ENCODE results near the gene ART5.

DNA sequence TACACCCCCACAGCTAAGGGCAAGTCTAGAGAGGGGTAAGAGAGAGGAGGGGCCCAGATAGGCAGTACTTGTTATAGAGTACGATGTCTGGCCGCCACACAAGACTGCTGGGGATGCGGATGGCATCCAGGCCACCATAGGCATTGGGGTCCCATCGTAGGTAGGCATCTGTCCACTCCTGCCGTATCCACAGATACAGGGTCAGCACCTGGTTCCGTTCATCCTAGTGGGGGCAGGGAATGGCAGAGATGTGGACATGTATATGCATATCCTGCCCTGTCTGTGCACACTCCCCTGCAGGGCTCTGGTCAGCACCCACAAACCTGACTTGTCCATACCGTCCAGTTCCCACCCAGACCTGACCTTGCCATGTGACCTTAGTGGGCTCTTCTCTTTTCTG is 27.3 kb upstream of the ART5 start:
- no peak for TF ChIP-seq POLR2A (IDR thresholded peaks at IDR 0.05; ENCODE audit: low read depth, low read length)
- TF ChIP-seq, protein P1, sequence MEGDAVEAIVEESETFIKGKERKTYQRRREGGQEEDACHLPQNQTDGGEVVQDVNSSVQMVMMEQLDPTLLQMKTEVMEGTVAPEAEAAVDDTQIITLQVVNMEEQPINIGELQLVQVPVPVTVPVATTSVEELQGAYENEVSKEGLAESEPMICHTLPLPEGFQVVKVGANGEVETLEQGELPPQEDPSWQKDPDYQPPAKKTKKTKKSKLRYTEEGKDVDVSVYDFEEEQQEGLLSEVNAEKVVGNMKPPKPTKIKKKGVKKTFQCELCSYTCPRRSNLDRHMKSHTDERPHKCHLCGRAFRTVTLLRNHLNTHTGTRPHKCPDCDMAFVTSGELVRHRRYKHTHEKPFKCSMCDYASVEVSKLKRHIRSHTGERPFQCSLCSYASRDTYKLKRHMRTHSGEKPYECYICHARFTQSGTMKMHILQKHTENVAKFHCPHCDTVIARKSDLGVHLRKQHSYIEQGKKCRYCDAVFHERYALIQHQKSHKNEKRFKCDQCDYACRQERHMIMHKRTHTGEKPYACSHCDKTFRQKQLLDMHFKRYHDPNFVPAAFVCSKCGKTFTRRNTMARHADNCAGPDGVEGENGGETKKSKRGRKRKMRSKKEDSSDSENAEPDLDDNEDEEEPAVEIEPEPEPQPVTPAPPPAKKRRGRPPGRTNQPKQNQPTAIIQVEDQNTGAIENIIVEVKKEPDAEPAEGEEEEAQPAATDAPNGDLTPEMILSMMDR (conservative IDR thresholded peaks at IDR 0.05; ENCODE audit: low read depth, low read length): no peak
- TF ChIP-seq RAD21 (IDR thresholded peaks at IDR 0.05; ENCODE audit: low read length): no peak
- TF ChIP-seq, protein P2, sequence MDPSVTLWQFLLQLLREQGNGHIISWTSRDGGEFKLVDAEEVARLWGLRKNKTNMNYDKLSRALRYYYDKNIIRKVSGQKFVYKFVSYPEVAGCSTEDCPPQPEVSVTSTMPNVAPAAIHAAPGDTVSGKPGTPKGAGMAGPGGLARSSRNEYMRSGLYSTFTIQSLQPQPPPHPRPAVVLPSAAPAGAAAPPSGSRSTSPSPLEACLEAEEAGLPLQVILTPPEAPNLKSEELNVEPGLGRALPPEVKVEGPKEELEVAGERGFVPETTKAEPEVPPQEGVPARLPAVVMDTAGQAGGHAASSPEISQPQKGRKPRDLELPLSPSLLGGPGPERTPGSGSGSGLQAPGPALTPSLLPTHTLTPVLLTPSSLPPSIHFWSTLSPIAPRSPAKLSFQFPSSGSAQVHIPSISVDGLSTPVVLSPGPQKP (IDR thresholded peaks at IDR 0.05; ENCODE audit: borderline replicate concordance, low read depth, low read length): no peak
- no peak for TF ChIP-seq RCOR1 (IDR thresholded peaks at IDR 0.05; ENCODE audit: insufficient replicate concordance, low read length)
- TF ChIP-seq CEBPB (IDR thresholded peaks at IDR 0.05; ENCODE audit: low read depth, low read length): no peak
